ENCODE measurements around the gene RBM11.

The RBM11 gene

DNA sequence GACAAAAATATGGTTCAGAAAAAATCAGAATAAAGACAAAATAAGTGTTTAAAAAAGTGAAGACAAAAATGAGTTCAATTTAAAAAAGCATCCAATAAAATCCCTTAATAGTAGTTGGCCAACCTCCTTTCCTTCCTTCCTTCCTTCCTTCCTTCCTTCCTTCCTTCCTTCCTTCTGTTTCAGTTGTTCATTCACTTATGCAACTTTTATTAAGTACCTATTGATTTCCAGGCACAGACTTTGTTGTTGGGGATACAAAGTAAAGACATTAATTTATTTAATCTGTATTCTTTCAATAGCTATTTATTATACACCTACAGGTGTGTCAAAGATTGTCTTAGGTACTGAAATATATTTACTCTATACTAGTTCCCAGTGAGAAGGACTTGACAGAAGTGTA lies 2.8 kb upstream of the RBM11 start:
- no peak for ATAC-seq (ENCODE audit: insufficient read depth, low read depth)
- Histone ChIP-seq H3K4me1 (ENCODE audit: insufficient read depth, low read length) (no peaks in the 10 kb centered on the region), H3K4me2 (ENCODE audit: insufficient read depth, low read length) (no peak overlapping the region), H4K20me1 (ENCODE audit: insufficient read depth, low read length) (no peaks in the 10 kb centered on the region), H3K9me3 (ENCODE audit: insufficient read depth, low read length, severe bottlenecking) (no peaks in the 10 kb centered on the region), H2AFZ (ENCODE audit: low read depth, low read length) (no peak overlapping the region), H3K4me3 (ENCODE audit: low read depth in 1 of 2, low read length in 2 of 2) (no peak overlapping the region), H3K79me2 (ENCODE audit: insufficient read depth, low read length) (no peaks in the 10 kb centered on the region), H3K27me3 (ENCODE audit: insufficient read depth, low read length, poor library complexity) (no peaks in the 10 kb centered on the region), H3K36me3 (ENCODE audit: insufficient read depth, low read length) (no peaks in the 10 kb centered on the region), H3K9ac (ENCODE audit: low read depth, low read length) (no peak overlapping the region), H3K27ac (ENCODE audit: low read length) (no peak overlapping the region)
- DNase-seq: no peak
- no peak for TF ChIP-seq EZH2 (IDR thresholded peaks at IDR 0.05; ENCODE audit: borderline replicate concordance, low read depth, low read length, severe bottlenecking)
- TF ChIP-seq, protein P1, sequence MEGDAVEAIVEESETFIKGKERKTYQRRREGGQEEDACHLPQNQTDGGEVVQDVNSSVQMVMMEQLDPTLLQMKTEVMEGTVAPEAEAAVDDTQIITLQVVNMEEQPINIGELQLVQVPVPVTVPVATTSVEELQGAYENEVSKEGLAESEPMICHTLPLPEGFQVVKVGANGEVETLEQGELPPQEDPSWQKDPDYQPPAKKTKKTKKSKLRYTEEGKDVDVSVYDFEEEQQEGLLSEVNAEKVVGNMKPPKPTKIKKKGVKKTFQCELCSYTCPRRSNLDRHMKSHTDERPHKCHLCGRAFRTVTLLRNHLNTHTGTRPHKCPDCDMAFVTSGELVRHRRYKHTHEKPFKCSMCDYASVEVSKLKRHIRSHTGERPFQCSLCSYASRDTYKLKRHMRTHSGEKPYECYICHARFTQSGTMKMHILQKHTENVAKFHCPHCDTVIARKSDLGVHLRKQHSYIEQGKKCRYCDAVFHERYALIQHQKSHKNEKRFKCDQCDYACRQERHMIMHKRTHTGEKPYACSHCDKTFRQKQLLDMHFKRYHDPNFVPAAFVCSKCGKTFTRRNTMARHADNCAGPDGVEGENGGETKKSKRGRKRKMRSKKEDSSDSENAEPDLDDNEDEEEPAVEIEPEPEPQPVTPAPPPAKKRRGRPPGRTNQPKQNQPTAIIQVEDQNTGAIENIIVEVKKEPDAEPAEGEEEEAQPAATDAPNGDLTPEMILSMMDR (IDR thresholded peaks at IDR 0.05; ENCODE audit: borderline replicate concordance, extremely low read depth, low read length, poor library complexity, severe bottlenecking): no peak

DNA sequence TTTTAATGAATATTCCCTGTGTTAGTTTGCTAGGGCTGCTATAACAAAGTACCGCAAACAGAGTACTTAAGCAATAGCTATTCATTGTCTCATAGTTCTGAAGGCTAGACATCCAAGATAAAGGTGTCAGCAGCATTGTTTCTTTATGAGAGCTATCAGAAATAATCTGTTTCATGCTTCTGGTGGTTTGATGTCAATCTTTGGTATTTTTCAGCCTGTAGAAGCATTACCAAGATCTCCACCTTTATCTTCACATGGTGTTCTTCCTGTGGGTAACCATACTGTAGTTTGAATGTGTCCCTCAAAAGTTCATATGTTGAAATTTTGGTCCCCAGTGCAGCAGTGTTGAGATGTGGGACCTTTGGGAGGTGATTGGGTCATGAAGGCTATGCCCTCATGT lies 7.4 kb downstream of the RBM11 start:
- Histone ChIP-seq H3K79me2 (ENCODE audit: insufficient read depth, low read length) (no peaks in the 10 kb centered on the region), H3K9me3 (ENCODE audit: insufficient read depth, low read length, severe bottlenecking) (no peaks in the 10 kb centered on the region), H3K27ac (ENCODE audit: low read length) (no peak overlapping the region), H2AFZ (ENCODE audit: low read depth, low read length) (no peak overlapping the region), H3K4me2 (ENCODE audit: insufficient read depth, low read length) (no peak overlapping the region), H3K9ac (ENCODE audit: low read depth, low read length) (no peak overlapping the region), H3K36me3 (ENCODE audit: insufficient read depth, low read length) (no peaks in the 10 kb centered on the region), H4K20me1 (ENCODE audit: insufficient read depth, low read length) (no peaks in the 10 kb centered on the region), H3K4me1 (ENCODE audit: insufficient read depth, low read length) (no peaks in the 10 kb centered on the region), H3K27me3 (ENCODE audit: insufficient read depth, low read length, poor library complexity) (no peaks in the 10 kb centered on the region), H3K4me3 (ENCODE audit: low read depth in 1 of 2, low read length in 2 of 2) (no peak overlapping the region)
- TF ChIP-seq EZH2 (IDR thresholded peaks at IDR 0.05; ENCODE audit: borderline replicate concordance, low read depth, low read length, severe bottlenecking): no peak
- TF ChIP-seq, protein P1 (IDR thresholded peaks at IDR 0.05; ENCODE audit: borderline replicate concordance, extremely low read depth, low read length, poor library complexity, severe bottlenecking): no peak
- ATAC-seq (ENCODE audit: insufficient read depth, low read depth) (no peak), DNase-seq (no peak)

DNA sequence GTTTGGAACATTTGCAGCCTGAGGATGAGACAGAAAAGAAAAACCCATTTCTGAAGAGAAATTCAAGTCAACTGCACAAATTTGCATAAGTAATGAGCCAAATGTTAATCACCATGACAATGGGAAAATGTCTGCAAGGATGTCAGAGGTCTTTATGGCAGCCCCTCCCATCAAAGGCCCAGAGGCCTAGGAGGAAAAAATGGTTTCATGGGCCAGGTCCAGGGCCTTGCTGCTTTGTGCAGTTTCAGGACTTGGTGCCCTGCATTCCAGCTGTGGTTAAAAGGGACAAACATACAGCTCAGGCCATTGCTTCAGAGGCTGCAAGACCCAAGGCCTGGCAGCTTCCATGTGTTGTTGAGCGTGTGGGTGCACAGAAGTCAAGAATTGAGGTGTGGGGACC lies 13.4 kb downstream of the RBM11 start:
- no peak overlapping the region for H3K27ac ChIP-seq (ENCODE audit: low read length)
- H3K79me2 ChIP-seq (ENCODE audit: insufficient read depth, low read length): no peaks in the 10 kb centered on the region
- no peak overlapping the region for H2AFZ ChIP-seq (ENCODE audit: low read depth, low read length)
- ATAC-seq (ENCODE audit: insufficient read depth, low read depth): no peak
- H3K4me1 ChIP-seq (ENCODE audit: insufficient read depth, low read length): no peaks in the 10 kb centered on the region
- no peaks in the 10 kb centered on the region for H3K36me3 ChIP-seq (ENCODE audit: insufficient read depth, low read length)
- no peak for TF ChIP-seq EZH2 (IDR thresholded peaks at IDR 0.05; ENCODE audit: borderline replicate concordance, low read depth, low read length, severe bottlenecking)
- TF ChIP-seq, protein P1 (IDR thresholded peaks at IDR 0.05; ENCODE audit: borderline replicate concordance, extremely low read depth, low read length, poor library complexity, severe bottlenecking): no peak
- DNase-seq: no peak
- H4K20me1 ChIP-seq (ENCODE audit: insufficient read depth, low read length): no peaks in the 10 kb centered on the region
- H3K27me3 ChIP-seq (ENCODE audit: insufficient read depth, low read length, poor library complexity): no peaks in the 10 kb centered on the region
- no peak overlapping the region for H3K4me3 ChIP-seq (ENCODE audit: low read depth in 1 of 2, low read length in 2 of 2)
- H3K9ac ChIP-seq (ENCODE audit: low read depth, low read length): no peak overlapping the region
- H3K9me3 ChIP-seq (ENCODE audit: insufficient read depth, low read length, severe bottlenecking): peaks cover 18% of the 10 kb centered on the region
- no peak overlapping the region for H3K4me2 ChIP-seq (ENCODE audit: insufficient read depth, low read length)

DNA sequence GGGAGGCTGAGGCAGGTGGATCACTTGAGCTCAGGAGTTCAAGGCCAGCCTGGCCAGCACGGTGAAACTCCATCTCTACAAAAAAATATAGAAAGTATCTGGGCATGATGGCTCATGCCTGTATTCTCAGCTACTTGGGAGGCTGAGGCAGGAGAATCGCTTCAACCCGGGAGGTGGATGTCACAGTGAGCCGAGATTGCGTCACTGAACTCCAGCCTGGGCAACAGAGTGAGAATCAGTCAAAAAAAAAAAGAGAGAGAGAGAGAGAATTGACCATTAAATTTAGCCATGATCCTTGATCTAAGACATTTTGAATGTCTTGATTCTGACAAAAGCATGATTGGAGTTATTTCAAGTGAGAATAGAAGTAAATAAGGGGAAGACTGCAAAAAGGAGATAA lies 19.1 kb downstream of the RBM11 start:
- Histone ChIP-seq H3K9me3 (ENCODE audit: insufficient read depth, low read length, severe bottlenecking) (peaks cover 3% of the 10 kb centered on the region), H3K4me2 (ENCODE audit: insufficient read depth, low read length) (no peak overlapping the region), H3K36me3 (ENCODE audit: insufficient read depth, low read length) (no peaks in the 10 kb centered on the region), H4K20me1 (ENCODE audit: insufficient read depth, low read length) (no peaks in the 10 kb centered on the region), H3K4me1 (ENCODE audit: insufficient read depth, low read length) (no peaks in the 10 kb centered on the region), H2AFZ (ENCODE audit: low read depth, low read length) (no peak overlapping the region), H3K27me3 (ENCODE audit: insufficient read depth, low read length, poor library complexity) (no peaks in the 10 kb centered on the region), H3K9ac (ENCODE audit: low read depth, low read length) (no peak overlapping the region), H3K27ac (ENCODE audit: low read length) (no peak overlapping the region), H3K79me2 (ENCODE audit: insufficient read depth, low read length) (no peaks in the 10 kb centered on the region), H3K4me3 (ENCODE audit: low read depth in 1 of 2, low read length in 2 of 2) (no peak overlapping the region)
- no peak for ATAC-seq (ENCODE audit: insufficient read depth, low read depth)
- no peak for DNase-seq
- TF ChIP-seq EZH2 (IDR thresholded peaks at IDR 0.05; ENCODE audit: borderline replicate concordance, low read depth, low read length, severe bottlenecking): no peak
- TF ChIP-seq, protein P1 (IDR thresholded peaks at IDR 0.05; ENCODE audit: borderline replicate concordance, extremely low read depth, low read length, poor library complexity, severe bottlenecking): no peak

Measured in DND-41 (cell line).